Measurements from ENCODE around the gene FUZ. TPM values are rescaled to one million over a fixed set of nuclear protein-coding genes. Genes with fewer than 3 reads are reported as not detected.

FUZ gene
- total RNA-seq, 1 donor = 29.7 TPM

DNA sequence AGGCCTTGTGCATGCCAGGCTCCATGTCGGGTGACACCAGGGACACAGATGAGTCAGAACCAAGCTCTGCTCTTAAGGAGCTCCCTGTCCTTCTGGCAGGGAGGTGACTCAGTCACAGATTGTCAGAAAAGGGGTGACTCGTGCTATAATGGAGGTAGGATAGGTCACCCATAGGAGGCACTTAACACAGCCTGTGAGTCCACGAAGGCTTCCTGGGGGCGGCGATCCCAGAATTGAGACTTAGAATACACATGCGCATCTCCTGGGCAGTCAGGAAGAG, 19.6 kb downstream of the FUZ start:
- Histone ChIP-seq H3K27me3 (ENCODE audit: insufficient read depth, low read length) (no peaks in the 10 kb centered on the region), H3K9me3 (ENCODE audit: low read depth, low read length) (no peaks in the 10 kb centered on the region)

DNA sequence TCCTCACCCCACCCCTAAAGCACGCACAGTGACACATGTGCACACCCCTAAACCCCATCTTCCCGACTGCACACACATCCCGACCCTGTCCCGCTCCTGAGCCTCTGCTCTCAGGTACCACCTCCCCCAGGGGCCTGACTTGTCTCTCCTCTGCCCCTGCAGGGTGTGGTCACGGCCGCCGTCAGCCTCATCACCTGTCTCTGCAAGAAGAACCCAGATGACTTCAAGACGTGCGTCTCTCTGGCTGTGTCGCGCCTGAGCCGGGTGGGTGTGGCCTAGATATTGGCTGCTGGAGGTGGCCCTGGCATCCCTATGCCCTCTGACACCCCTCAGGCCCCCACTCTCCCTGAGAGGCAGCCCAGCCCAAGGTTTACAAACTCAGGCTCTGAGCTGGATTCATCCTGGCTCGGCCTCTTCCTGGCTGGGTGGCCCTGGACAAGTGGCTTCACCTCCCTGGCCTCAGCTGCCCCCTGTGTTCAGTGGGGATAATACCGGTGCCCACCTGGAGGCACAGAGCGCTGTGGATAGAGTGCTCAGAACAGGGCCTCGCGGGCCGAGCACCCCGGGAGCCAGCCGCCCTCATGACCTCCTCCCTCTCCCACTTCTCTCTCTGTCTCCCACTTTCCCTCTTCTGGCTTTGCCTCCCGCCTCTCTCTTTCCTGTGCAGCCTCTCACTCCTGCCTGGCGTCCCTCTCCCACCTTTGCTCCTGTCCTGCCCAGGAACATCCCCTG, 20.1 kb downstream of the FUZ start:
- H3K9me3 ChIP-seq (ENCODE audit: low read depth, low read length) = no peaks in the 10 kb centered on the region
- DNase-seq (ENCODE audit: insufficient read length, low spot score, missing footprints) = peak; percentile 47
- peaks cover 31% of the 10 kb centered on the region for H3K79me2 ChIP-seq (ENCODE audit: insufficient read depth, low read length)
- no peaks in the 10 kb centered on the region for H3K4me1 ChIP-seq (ENCODE audit: insufficient read depth, low read length)
- H3K27me3 ChIP-seq (ENCODE audit: insufficient read depth, low read length) = no peaks in the 10 kb centered on the region
- H4K20me1 ChIP-seq (ENCODE audit: insufficient read depth, low read length) = peaks cover 37% of the 10 kb centered on the region
- H3K27ac ChIP-seq (ENCODE audit: low read depth, low read length) = no peak overlapping the region
- H3K36me3 ChIP-seq (ENCODE audit: insufficient read depth, low read length) = peaks cover 65% of the 10 kb centered on the region
- H2AFZ ChIP-seq (ENCODE audit: low read length) = no peak overlapping the region
- TF ChIP-seq, protein P1, sequence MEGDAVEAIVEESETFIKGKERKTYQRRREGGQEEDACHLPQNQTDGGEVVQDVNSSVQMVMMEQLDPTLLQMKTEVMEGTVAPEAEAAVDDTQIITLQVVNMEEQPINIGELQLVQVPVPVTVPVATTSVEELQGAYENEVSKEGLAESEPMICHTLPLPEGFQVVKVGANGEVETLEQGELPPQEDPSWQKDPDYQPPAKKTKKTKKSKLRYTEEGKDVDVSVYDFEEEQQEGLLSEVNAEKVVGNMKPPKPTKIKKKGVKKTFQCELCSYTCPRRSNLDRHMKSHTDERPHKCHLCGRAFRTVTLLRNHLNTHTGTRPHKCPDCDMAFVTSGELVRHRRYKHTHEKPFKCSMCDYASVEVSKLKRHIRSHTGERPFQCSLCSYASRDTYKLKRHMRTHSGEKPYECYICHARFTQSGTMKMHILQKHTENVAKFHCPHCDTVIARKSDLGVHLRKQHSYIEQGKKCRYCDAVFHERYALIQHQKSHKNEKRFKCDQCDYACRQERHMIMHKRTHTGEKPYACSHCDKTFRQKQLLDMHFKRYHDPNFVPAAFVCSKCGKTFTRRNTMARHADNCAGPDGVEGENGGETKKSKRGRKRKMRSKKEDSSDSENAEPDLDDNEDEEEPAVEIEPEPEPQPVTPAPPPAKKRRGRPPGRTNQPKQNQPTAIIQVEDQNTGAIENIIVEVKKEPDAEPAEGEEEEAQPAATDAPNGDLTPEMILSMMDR (IDR thresholded peaks at IDR 0.05; ENCODE audit: extremely low read depth, low read depth, low read length) = no peak
- H3K4me2 ChIP-seq (ENCODE audit: insufficient read depth, low read length) = no peak overlapping the region
- no peak overlapping the region for H3K4me3 ChIP-seq (ENCODE audit: insufficient read depth, low read length)

More for the DNA sequence above, 19.6 kb downstream of the FUZ start:
- H3K27ac ChIP-seq (ENCODE audit: low read depth, low read length) = no peak overlapping the region
- peaks cover 62% of the 10 kb centered on the region for H3K36me3 ChIP-seq (ENCODE audit: insufficient read depth, low read length)
- H4K20me1 ChIP-seq (ENCODE audit: insufficient read depth, low read length) = peaks cover 33% of the 10 kb centered on the region
- H3K4me2 ChIP-seq (ENCODE audit: insufficient read depth, low read length) = no peak overlapping the region
- no peaks in the 10 kb centered on the region for H3K4me1 ChIP-seq (ENCODE audit: insufficient read depth, low read length)
- H2AFZ ChIP-seq (ENCODE audit: low read length) = no peak overlapping the region
- TF ChIP-seq, protein P1 (IDR thresholded peaks at IDR 0.05; ENCODE audit: extremely low read depth, low read depth, low read length) = no peak
- H3K4me3 ChIP-seq (ENCODE audit: insufficient read depth, low read length) = no peak overlapping the region
- peak; percentile 77 for DNase-seq (ENCODE audit: insufficient read length, low spot score, missing footprints)
- H3K79me2 ChIP-seq (ENCODE audit: insufficient read depth, low read length) = peaks cover 26% of the 10 kb centered on the region

DNA sequence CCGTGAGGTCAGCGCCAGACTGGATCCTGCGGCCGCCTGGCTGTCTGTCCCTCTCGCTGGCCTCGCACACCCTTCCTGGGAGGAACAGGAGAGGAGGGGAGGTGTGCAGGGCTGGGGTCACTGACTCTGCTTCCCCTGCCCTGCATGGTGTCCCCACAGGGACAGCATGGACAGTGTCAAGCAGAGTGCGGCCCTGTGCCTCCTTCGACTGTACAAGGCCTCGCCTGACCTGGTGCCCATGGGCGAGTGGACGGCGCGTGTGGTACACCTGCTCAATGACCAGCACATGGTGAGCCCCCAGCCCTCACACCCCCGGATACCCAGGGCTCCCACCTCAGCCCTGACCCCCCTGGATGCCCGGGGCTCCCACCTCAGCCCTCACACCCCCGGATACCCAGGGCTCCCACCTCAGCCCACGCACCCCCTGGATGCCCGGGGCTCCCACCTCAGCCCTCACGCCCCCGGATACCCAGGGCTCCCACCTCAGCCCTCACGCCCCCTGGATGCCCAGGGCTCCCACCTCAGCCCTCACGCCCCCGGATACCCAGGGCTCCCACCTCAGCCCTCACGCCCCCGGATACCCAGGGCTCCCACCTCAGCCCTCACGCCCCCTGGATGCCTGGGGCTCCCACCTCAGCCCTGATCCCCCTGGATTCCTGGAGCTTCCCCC, 21.2 kb downstream of the FUZ start:
- H4K20me1 ChIP-seq (ENCODE audit: insufficient read depth, low read length) = peaks cover 37% of the 10 kb centered on the region
- H3K4me3 ChIP-seq (ENCODE audit: insufficient read depth, low read length) = no peak overlapping the region
- no peaks in the 10 kb centered on the region for H3K9me3 ChIP-seq (ENCODE audit: low read depth, low read length)
- H3K36me3 ChIP-seq (ENCODE audit: insufficient read depth, low read length) = peaks cover 62% of the 10 kb centered on the region
- H3K27me3 ChIP-seq (ENCODE audit: insufficient read depth, low read length) = no peaks in the 10 kb centered on the region
- H3K27ac ChIP-seq (ENCODE audit: low read depth, low read length) = no peak overlapping the region
- peak; percentile 50 for DNase-seq (ENCODE audit: insufficient read length, low spot score, missing footprints)
- peaks cover 38% of the 10 kb centered on the region for H3K79me2 ChIP-seq (ENCODE audit: insufficient read depth, low read length)
- H3K4me2 ChIP-seq (ENCODE audit: insufficient read depth, low read length) = no peak overlapping the region
- TF ChIP-seq, protein P1 (IDR thresholded peaks at IDR 0.05; ENCODE audit: extremely low read depth, low read depth, low read length) = no peak
- no peaks in the 10 kb centered on the region for H3K4me1 ChIP-seq (ENCODE audit: insufficient read depth, low read length)
- no peak overlapping the region for H2AFZ ChIP-seq (ENCODE audit: low read length)

DNA sequence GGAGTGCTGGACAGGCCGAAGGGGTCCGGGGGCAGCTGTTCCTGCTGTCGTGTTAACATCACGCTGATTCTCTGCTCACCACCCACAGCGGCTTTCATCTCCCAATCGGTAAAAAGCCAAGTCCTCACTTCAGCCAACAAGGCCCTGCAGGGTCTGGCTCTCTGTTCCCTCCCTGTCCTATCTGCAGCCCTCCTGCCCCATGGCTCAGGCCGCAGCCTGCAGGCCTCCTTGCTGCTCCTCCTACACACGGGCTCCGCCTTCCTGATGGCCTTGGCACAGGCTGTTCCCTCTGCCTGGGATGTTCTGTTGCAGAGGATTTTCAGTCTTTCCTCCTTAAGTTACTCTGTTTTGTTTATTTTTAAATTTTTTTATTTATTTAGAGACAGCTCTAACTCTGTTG, 22.2 kb downstream of the FUZ start:
- Histone ChIP-seq H3K4me2 (ENCODE audit: insufficient read depth, low read length) (no peak overlapping the region), H4K20me1 (ENCODE audit: insufficient read depth, low read length) (peaks cover 34% of the 10 kb centered on the region), H3K79me2 (ENCODE audit: insufficient read depth, low read length) (peaks cover 43% of the 10 kb centered on the region), H2AFZ (ENCODE audit: low read length) (no peak overlapping the region), H3K4me3 (ENCODE audit: insufficient read depth, low read length) (no peak overlapping the region), H3K27ac (ENCODE audit: low read depth, low read length) (no peak overlapping the region), H3K36me3 (ENCODE audit: insufficient read depth, low read length) (peaks cover 51% of the 10 kb centered on the region), H3K27me3 (ENCODE audit: insufficient read depth, low read length) (no peaks in the 10 kb centered on the region), H3K4me1 (ENCODE audit: insufficient read depth, low read length) (peaks cover 7% of the 10 kb centered on the region), H3K9me3 (ENCODE audit: low read depth, low read length) (no peaks in the 10 kb centered on the region)
- TF ChIP-seq, protein P1 (IDR thresholded peaks at IDR 0.05; ENCODE audit: extremely low read depth, low read depth, low read length) = no peak
- DNase-seq (ENCODE audit: insufficient read length, low spot score, missing footprints) = peak; percentile 58
